ENCODE measurements around the gene PPFIA1.

DNA sequence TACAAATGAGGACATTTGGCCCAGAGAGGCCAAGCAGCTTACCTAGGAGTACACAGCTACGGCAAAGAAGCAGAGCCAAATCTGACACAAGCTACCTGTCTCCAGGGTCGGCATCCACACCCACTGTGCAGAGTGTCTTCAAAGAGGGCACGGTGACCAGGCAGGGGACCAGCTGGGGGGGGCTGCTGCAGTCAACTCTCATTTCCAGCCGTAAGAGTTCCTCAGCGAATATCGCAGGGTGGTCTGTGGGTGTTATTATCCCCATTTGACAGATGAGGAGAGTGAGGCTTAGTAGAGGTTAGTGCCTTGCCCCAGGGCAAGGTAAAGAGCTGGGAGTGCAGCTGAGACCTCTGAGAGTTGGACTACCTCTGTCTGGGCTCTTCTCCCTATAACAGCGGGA is 7.1 kb upstream of the PPFIA1 start:
- TF ChIP-seq EP300 (IDR thresholded peaks at IDR 0.05; ENCODE audit: borderline replicate concordance) (no peak), RAD21 (IDR thresholded peaks at IDR 0.05; ENCODE audit: low read depth) (no peak)
- TF ChIP-seq, protein P1, sequence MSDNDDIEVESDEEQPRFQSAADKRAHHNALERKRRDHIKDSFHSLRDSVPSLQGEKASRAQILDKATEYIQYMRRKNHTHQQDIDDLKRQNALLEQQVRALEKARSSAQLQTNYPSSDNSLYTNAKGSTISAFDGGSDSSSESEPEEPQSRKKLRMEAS (IDR thresholded peaks at IDR 0.05): no peak
